ENCODE data around the gene NAIF1.

NAIF1 gene

GRCh38 chr9:128065907-128066712 is 1.0 kb downstream of the NAIF1 start:
- in situ Hi-C loops (cut with HindIII; ENCODE audit: low pct_ligation_motif_present, low pct_unique_long_range_greater_than_20kb, low sequenced_read_pairs) = no loop called here
- no peak for DNase-seq

- in situ Hi-C loops (cut with HindIII; ENCODE audit: low pct_ligation_motif_present, low pct_unique_long_range_greater_than_20kb, low sequenced_read_pairs) = no loop called here
These were observed 4.0 kb downstream of the NAIF1 start for GRCh38 chr9:128062846-128063831.

GRCh38 chr9:128062279-128062678 is 4.8 kb downstream of the NAIF1 start:
- no peak for DNase-seq
- in situ Hi-C loops (cut with HindIII; ENCODE audit: low pct_ligation_motif_present, low pct_unique_long_range_greater_than_20kb, low sequenced_read_pairs) = no loop called here

More at GRCh38 chr9:128062846-128063831, 4.0 kb downstream of the NAIF1 start:
- no peak for DNase-seq

GRCh38 chr9:128061275-128061960 is 5.7 kb downstream of the NAIF1 start:
- DNase-seq = no peak
- in situ Hi-C loops (cut with HindIII; ENCODE audit: low pct_ligation_motif_present, low pct_unique_long_range_greater_than_20kb, low sequenced_read_pairs) = no loop called here

GRCh38 chr9:128059365-128059983 is 7.6 kb downstream of the NAIF1 start:
- DNase-seq = no peak

GRCh38 chr9:128057724-128058409 is 9.3 kb downstream of the NAIF1 start:
- in situ Hi-C loops (cut with HindIII; ENCODE audit: low pct_ligation_motif_present, low pct_unique_long_range_greater_than_20kb, low sequenced_read_pairs) = no loop called here
- no peak for DNase-seq

More at GRCh38 chr9:128059365-128059983, 7.6 kb downstream of the NAIF1 start:
- in situ Hi-C loops (cut with HindIII; ENCODE audit: low pct_ligation_motif_present, low pct_unique_long_range_greater_than_20kb, low sequenced_read_pairs) = no loop called here

- in situ Hi-C loops (cut with HindIII; ENCODE audit: low pct_ligation_motif_present, low pct_unique_long_range_greater_than_20kb, low sequenced_read_pairs) = no loop called here
- DNase-seq = no peak
These were observed 10.0 kb downstream of the NAIF1 start for GRCh38 chr9:128056887-128057723.

GRCh38 chr9:128056086-128056485 is 11.0 kb downstream of the NAIF1 start:
- DNase-seq = no peak
- in situ Hi-C loops (cut with HindIII; ENCODE audit: low pct_ligation_motif_present, low pct_unique_long_range_greater_than_20kb, low sequenced_read_pairs) = no loop called here

- in situ Hi-C loops (cut with HindIII; ENCODE audit: low pct_ligation_motif_present, low pct_unique_long_range_greater_than_20kb, low sequenced_read_pairs) = no loop called here
- DNase-seq = no peak
These were observed 11.6 kb downstream of the NAIF1 start for GRCh38 chr9:128055344-128056040.

- in situ Hi-C loops (cut with HindIII; ENCODE audit: low pct_ligation_motif_present, low pct_unique_long_range_greater_than_20kb, low sequenced_read_pairs) = no loop called here
- no peak for DNase-seq
These were observed 13.0 kb downstream of the NAIF1 start for GRCh38 chr9:128054087-128054486.

- in situ Hi-C loops (cut with HindIII; ENCODE audit: low pct_ligation_motif_present, low pct_unique_long_range_greater_than_20kb, low sequenced_read_pairs) = no loop called here
- no peak for DNase-seq
These were observed 13.6 kb downstream of the NAIF1 start for GRCh38 chr9:128053560-128053959.

GRCh38 chr9:128051932-128052709 is 15.0 kb downstream of the NAIF1 start:
- in situ Hi-C loops (cut with HindIII; ENCODE audit: low pct_ligation_motif_present, low pct_unique_long_range_greater_than_20kb, low sequenced_read_pairs) = no loop called here
- no peak for DNase-seq

GRCh38 chr9:128049843-128050242 is 17.3 kb downstream of the NAIF1 start:
- in situ Hi-C loops (cut with HindIII; ENCODE audit: low pct_ligation_motif_present, low pct_unique_long_range_greater_than_20kb, low sequenced_read_pairs) = no loop called here
- DNase-seq = no peak

- in situ Hi-C loops (cut with HindIII; ENCODE audit: low pct_ligation_motif_present, low pct_unique_long_range_greater_than_20kb, low sequenced_read_pairs) = no loop called here
- no peak for DNase-seq
These were observed 18.5 kb downstream of the NAIF1 start for GRCh38 chr9:128048663-128049062.

GRCh38 chr9:128047231-128047630 is 19.9 kb downstream of the NAIF1 start:
- no peak for DNase-seq
- in situ Hi-C loops (cut with HindIII; ENCODE audit: low pct_ligation_motif_present, low pct_unique_long_range_greater_than_20kb, low sequenced_read_pairs) = no loop called here

GRCh38 chr9:128045831-128046230 is 21.3 kb downstream of the NAIF1 start:
- DNase-seq = no peak
- in situ Hi-C loops (cut with HindIII; ENCODE audit: low pct_ligation_motif_present, low pct_unique_long_range_greater_than_20kb, low sequenced_read_pairs) = no loop called here

Data from ACHN (cell line).